GM19397 (cell line): ENCODE data around the gene WDR27.

Experiments
- ATAC-seq: cut with Tn5 transposase; IDR thresholded peaks from one replicate; pipeline ENCODE4 v1.9.1; 2021; ENCODE audit warnings: mild to moderate bottlenecking, moderate library complexity; ENCODE audit not compliant: unreplicated experiment

Gene WDR27

GRCh38 chr6:169411722-169412121 lies 290.1 kb downstream of the WDR27 start:
- no peak for ATAC-seq

GRCh38 chr6:169411296-169411695 lies 290.5 kb downstream of the WDR27 start:
- ATAC-seq, result no peak

GRCh38 chr6:169409742-169410312 lies 292.0 kb downstream of the WDR27 start:
- ATAC-seq, result no peak

- no peak for ATAC-seq
Measured at GRCh38 chr6:169407325-169407724, 294.5 kb downstream of the WDR27 start.
